GM18502 (cell line): ENCODE data around the gene ZNF71.
"Not testable (repeated sequence)": the region's sequence is repeated elsewhere in the genome, so short reads cannot be mapped to it uniquely, and the experiment has no call there.

Experiments
- ATAC-seq: cut with Tn5 transposase; IDR thresholded peaks from one replicate; pipeline ENCODE4 v1.9.1; 2021; ENCODE audit warnings: mild to moderate bottlenecking; ENCODE audit not compliant: unreplicated experiment, poor library complexity

Gene ZNF71

GRCh38 chr19:56619121-56619520, 24.0 kb downstream of the ZNF71 start:
- ATAC-seq, result no peak

- ATAC-seq, result no peak
These were observed 27.3 kb downstream of the ZNF71 start for GRCh38 chr19:56622374-56622773.

GRCh38 chr19:56623006-56623405, 27.9 kb downstream of the ZNF71 start:
- no peak for ATAC-seq

- no peak for ATAC-seq
These were observed 30.6 kb downstream of the ZNF71 start for GRCh38 chr19:56625708-56626107.

GRCh38 chr19:56633021-56633420, 37.9 kb downstream of the ZNF71 start:
- ATAC-seq, result no peak

- no peak for ATAC-seq
These were observed 43.0 kb downstream of the ZNF71 start for GRCh38 chr19:56637976-56638555.

- ATAC-seq, result no peak
These were observed 44.1 kb downstream of the ZNF71 start for GRCh38 chr19:56639217-56639616.

- no peak for ATAC-seq
These were observed 47.8 kb downstream of the ZNF71 start, which contains the start of gene SMIM17 for GRCh38 chr19:56642711-56643459. SMIM17 (plus strand) TSS chr19:56643159; CDS start chr19:56645668, 2,509 bp downstream.

- no peak for ATAC-seq
These were observed 48.4 kb downstream of the ZNF71 start for GRCh38 chr19:56643460-56643955.

GRCh38 chr19:56654151-56654550, 59.0 kb downstream of the ZNF71 start:
- no peak for ATAC-seq

- no peak for ATAC-seq
These were observed 65.4 kb downstream of the ZNF71 start for GRCh38 chr19:56660381-56661107.

GRCh38 chr19:56661248-56661647, 66.1 kb downstream of the ZNF71 start:
- ATAC-seq, result no peak

- no peak for ATAC-seq
These were observed 68.9 kb downstream of the ZNF71 start for GRCh38 chr19:56663931-56664500.

- no peak for ATAC-seq
These were observed 69.4 kb downstream of the ZNF71 start for GRCh38 chr19:56664511-56664910.

- no peak for ATAC-seq
These were observed 72.3 kb downstream of the ZNF71 start for GRCh38 chr19:56667311-56667870.

GRCh38 chr19:56668676-56669075, 73.6 kb downstream of the ZNF71 start:
- no peak for ATAC-seq

- no peak for ATAC-seq
These were observed 75.4 kb downstream of the ZNF71 start for GRCh38 chr19:56670401-56670960.

- ATAC-seq, result no peak
These were observed 76.0 kb downstream of the ZNF71 start for GRCh38 chr19:56670961-56671612.

GRCh38 chr19:56671613-56671994, 76.5 kb downstream of the ZNF71 start, which contains the start of gene ZNF835:
ZNF835 (minus strand) TSS chr19:56671757; CDS start chr19:56665198, 6,559 bp downstream.
- ATAC-seq, result no peak

- ATAC-seq, result not testable (repeated sequence)
These were observed 77.5 kb downstream of the ZNF71 start for GRCh38 chr19:56672610-56673009.
